ENCODE results near the gene AGAP1. TPM values are rescaled to one million over a fixed set of nuclear protein-coding genes. Genes with fewer than 3 reads are reported as not detected.

AGAP1 gene
- total RNA-seq, 3 donors from 2014 or later (not counting 1 experiment from before 2014, with no cell fraction given) = 42.0 to 56.4 (median 45.7) TPM

DNA sequence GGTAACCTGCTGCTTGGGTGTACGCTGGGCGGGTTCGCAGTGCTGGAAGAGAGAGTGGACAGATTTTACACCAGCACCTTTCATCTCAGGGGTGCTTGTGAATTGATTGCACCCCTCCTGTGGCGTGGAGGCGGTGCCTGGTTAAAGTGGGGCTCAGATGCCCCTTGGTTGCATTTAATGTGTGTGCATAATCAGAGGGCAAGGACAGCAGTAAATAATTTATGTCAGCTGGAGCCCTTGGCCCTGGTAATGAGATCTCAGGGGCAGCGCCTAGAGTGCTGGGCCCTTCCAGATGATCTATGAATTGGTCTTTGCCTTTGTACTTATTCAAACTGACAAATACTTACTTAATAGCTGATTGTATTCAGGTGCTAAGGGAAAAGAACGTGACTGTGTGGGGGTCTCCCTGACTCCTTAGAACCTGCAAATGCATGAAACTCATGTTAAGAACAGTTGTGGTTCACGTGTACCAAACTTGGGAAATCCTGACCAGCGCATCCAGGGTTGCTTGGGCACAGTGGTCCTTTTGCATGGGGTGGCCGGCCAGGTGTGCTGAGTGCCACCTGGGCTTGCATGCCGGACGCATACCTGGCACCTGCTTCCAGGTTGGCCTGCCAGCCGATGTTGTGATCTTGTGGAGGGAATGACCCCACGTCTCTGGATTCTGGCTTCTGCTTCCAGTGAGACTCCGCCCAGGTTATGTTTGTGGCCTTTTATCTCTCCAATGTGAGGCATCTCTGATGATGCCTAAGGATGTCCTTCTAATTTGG lies 118.5 kb downstream of the AGAP1 start:
- no peak overlapping the region for H3K27ac Mint-ChIP-seq
- WGBS (ENCODE audit: insufficient coverage) = 93% methylated on average over 15 of the region's 15 CpGs
- no peaks in the 10 kb centered on the region for H3K36me3 ChIP-seq (ENCODE audit: control insufficient read depth, insufficient read depth, low read length)
- no peak overlapping the region for H3K4me3 ChIP-seq (ENCODE audit: low read length)
- H3K4me1 ChIP-seq (ENCODE audit: control insufficient read depth, insufficient read depth, low read length) = no peaks in the 10 kb centered on the region
- no peaks in the 10 kb centered on the region for H3K4me1 Mint-ChIP-seq
- H3K36me3 Mint-ChIP-seq = no peaks in the 10 kb centered on the region
- H3K4me3 Mint-ChIP-seq = no peak overlapping the region
- H3K9me3 ChIP-seq (ENCODE audit: control insufficient read depth, insufficient read depth, low read length) = no peaks in the 10 kb centered on the region
- ATAC-seq (no peak), DNase-seq (no peak)
- intact Hi-C loops (cut with micrococcal nuclease) = no loop called here
- peaks cover 14 to 18% of the 10 kb centered on the region in 2 donors for H3K27me3 Mint-ChIP-seq (ENCODE audit: low read depth in 2 of 2)
- no peaks in the 10 kb centered on the region for H3K9me3 Mint-ChIP-seq
- no peaks in the 10 kb centered on the region for H3K27me3 ChIP-seq (ENCODE audit: control insufficient read depth, insufficient read depth, low read length)
- H3K27ac ChIP-seq (ENCODE audit: low read length) = no peak overlapping the region
- TF ChIP-seq, protein P1, sequence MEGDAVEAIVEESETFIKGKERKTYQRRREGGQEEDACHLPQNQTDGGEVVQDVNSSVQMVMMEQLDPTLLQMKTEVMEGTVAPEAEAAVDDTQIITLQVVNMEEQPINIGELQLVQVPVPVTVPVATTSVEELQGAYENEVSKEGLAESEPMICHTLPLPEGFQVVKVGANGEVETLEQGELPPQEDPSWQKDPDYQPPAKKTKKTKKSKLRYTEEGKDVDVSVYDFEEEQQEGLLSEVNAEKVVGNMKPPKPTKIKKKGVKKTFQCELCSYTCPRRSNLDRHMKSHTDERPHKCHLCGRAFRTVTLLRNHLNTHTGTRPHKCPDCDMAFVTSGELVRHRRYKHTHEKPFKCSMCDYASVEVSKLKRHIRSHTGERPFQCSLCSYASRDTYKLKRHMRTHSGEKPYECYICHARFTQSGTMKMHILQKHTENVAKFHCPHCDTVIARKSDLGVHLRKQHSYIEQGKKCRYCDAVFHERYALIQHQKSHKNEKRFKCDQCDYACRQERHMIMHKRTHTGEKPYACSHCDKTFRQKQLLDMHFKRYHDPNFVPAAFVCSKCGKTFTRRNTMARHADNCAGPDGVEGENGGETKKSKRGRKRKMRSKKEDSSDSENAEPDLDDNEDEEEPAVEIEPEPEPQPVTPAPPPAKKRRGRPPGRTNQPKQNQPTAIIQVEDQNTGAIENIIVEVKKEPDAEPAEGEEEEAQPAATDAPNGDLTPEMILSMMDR (IDR thresholded peaks at IDR 0.05) = no peak

DNA sequence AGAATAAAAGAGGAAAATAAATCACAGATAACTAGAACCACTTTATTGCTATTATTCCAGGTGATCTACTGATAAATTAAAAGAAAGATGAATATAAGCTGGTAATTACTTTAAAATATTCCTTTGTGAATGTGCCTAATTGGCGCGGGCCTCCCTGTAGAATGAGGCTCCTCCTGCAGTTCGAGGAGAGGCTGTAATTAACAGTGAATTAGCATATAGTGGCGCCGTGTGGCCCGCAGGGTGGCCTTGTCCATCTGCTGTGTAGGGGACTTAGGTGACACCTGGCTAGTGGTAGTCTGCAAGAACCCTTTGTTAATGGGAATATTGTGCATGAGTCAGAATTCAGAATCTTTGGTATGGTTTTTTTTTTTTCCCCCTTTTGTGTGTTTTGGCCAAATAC lies 119.8 kb downstream of the AGAP1 start:
- no peaks in the 10 kb centered on the region for H3K9me3 Mint-ChIP-seq
- no peaks in the 10 kb centered on the region for H3K27me3 ChIP-seq (ENCODE audit: control insufficient read depth, insufficient read depth, low read length)
- intact Hi-C loops (cut with micrococcal nuclease) = no loop called here
- ATAC-seq (no peak), DNase-seq (no peak)
- no peaks in the 10 kb centered on the region for H3K36me3 Mint-ChIP-seq
- no peak overlapping the region for H3K4me3 ChIP-seq (ENCODE audit: low read length)
- no peak overlapping the region for H3K27ac ChIP-seq (ENCODE audit: low read length)
- TF ChIP-seq, protein P1 (IDR thresholded peaks at IDR 0.05) = no peak
- whole genome bisulfite sequencing (ENCODE audit: insufficient coverage) = 89% methylated on average over 6 of the region's 6 CpGs
- peaks cover 14 to 17% of the 10 kb centered on the region in 2 donors for H3K27me3 Mint-ChIP-seq (ENCODE audit: low read depth in 2 of 2)
- no peak overlapping the region for H3K27ac Mint-ChIP-seq
- no peaks in the 10 kb centered on the region for H3K4me1 Mint-ChIP-seq
- no peaks in the 10 kb centered on the region for H3K36me3 ChIP-seq (ENCODE audit: control insufficient read depth, insufficient read depth, low read length)
- H3K9me3 ChIP-seq (ENCODE audit: control insufficient read depth, insufficient read depth, low read length) = no peaks in the 10 kb centered on the region
- no peaks in the 10 kb centered on the region for H3K4me1 ChIP-seq (ENCODE audit: control insufficient read depth, insufficient read depth, low read length)
- no peak overlapping the region for H3K4me3 Mint-ChIP-seq

DNA sequence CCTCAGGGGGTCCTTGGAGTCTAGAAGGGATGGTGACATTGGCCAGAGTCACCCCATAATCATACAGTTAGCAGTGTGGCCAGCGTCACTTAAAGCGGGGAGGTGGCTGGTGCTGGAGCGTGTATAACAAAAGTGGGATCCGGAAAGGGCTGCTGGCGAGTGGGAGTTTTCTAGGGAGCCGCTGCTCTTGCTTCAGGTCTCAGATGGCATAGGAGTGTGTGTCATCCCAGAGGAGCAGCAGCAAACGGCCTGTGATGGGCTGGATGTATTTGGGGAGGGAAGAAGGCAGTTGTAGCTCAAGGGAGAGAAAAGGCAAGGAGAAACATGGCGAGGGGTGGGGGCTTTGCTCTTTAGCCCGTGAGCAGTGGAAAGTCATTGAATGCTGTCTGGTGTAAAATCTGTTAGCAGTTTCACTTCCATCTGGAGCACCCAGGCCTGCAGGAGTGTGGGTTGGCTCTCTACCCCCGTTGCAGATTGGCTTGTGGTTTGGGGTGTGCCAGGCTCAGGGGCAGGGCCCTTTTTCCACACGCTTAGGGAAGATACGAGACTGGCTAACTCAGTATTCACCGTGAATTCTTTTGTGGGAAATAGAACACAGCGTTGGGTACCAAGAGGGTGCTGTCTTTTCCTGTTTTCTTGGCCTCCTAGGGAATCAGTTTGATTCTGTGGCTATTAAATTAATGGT lies 120.5 kb downstream of the AGAP1 start:
- Mint-ChIP-seq H3K4me3 (no peak overlapping the region), H3K27ac (no peak overlapping the region), H3K9me3 (no peaks in the 10 kb centered on the region), H3K36me3 (no peaks in the 10 kb centered on the region), H3K4me1 (no peaks in the 10 kb centered on the region), H3K27me3 (ENCODE audit: low read depth in 2 of 2) (peaks cover 11 to 15% of the 10 kb centered on the region in 2 donors)
- H3K27ac ChIP-seq (ENCODE audit: low read length) = no peak overlapping the region
- no peak for ATAC-seq
- intact Hi-C loops (cut with micrococcal nuclease) = no loop called here
- TF ChIP-seq, protein P1 (IDR thresholded peaks at IDR 0.05) = no peak
- no peaks in the 10 kb centered on the region for H3K36me3 ChIP-seq (ENCODE audit: control insufficient read depth, insufficient read depth, low read length)
- no peaks in the 10 kb centered on the region for H3K27me3 ChIP-seq (ENCODE audit: control insufficient read depth, insufficient read depth, low read length)
- H3K9me3 ChIP-seq (ENCODE audit: control insufficient read depth, insufficient read depth, low read length) = no peaks in the 10 kb centered on the region
- WGBS (ENCODE audit: insufficient coverage) = 62% methylated on average over 14 of the region's 14 CpGs
- H3K4me1 ChIP-seq (ENCODE audit: control insufficient read depth, insufficient read depth, low read length) = no peaks in the 10 kb centered on the region
- DNase-seq = no peak
- H3K4me3 ChIP-seq (ENCODE audit: low read length) = no peak overlapping the region

Data from natural killer cell (primary cell).